Activated naive CD4-positive, alpha-beta T cell treated with anti-CD3 and anti-CD28 coated beads, Interleukin-2, amount 10 ng/mL, durations not matched to agents 7 days and 5 days (primary cell): ENCODE measurements around the gene KISS1R.

Experiments
- CTCF ChIA-PET: fragments of 350-600 bp; sonication (Branson Sonifier 250); formaldehyde crosslinking; loops from one replicate; lab custom pipeline; 2021; ENCODE audit warnings: antibody characterized with exemption; lab: Charles Lee
- DNase-seq: peaks from one replicate; pipeline ENCODE4 v3.0.0-alpha.2; 2020
- H3K27ac Mint-ChIP-seq: one replicate; pipeline ENCODE4 v1.8.0; 2021; ENCODE audit warnings: mild to moderate bottlenecking, moderate library complexity, mixed read lengths
- H3K27me3 Mint-ChIP-seq: one replicate; pipeline ENCODE4 v1.8.0; 2021; ENCODE audit warnings: mild to moderate bottlenecking, mixed read lengths
- H3K36me3 Mint-ChIP-seq: one replicate; pipeline ENCODE4 v1.8.0; 2021; ENCODE audit warnings: mixed read lengths
- H3K4me1 Mint-ChIP-seq: one replicate; pipeline ENCODE4 v1.8.0; 2021; ENCODE audit warnings: mixed read lengths
- H3K4me3 Mint-ChIP-seq: one replicate; pipeline ENCODE4 v1.8.0; 2021; ENCODE audit warnings: mild to moderate bottlenecking, moderate library complexity, mixed read lengths
- H3K9me3 Mint-ChIP-seq: one replicate; pipeline ENCODE4 v1.8.0; 2021; ENCODE audit warnings: mixed read lengths

KISS1R gene

GRCh38 chr19:939439-939838, 22.3 kb downstream of the KISS1R start:
- Mint-ChIP-seq H3K4me1 (peaks cover 29% of the 10 kb centered on the region), H3K9me3 (peaks cover 3% of the 10 kb centered on the region), H3K27ac (no peak overlapping the region), H3K36me3 (peaks cover 41% of the 10 kb centered on the region), H3K4me3 (no peak overlapping the region), H3K27me3 (peaks cover 11% of the 10 kb centered on the region)
- DNase-seq, result no peak
- CTCF ChIA-PET, result no interaction called here

DNA sequence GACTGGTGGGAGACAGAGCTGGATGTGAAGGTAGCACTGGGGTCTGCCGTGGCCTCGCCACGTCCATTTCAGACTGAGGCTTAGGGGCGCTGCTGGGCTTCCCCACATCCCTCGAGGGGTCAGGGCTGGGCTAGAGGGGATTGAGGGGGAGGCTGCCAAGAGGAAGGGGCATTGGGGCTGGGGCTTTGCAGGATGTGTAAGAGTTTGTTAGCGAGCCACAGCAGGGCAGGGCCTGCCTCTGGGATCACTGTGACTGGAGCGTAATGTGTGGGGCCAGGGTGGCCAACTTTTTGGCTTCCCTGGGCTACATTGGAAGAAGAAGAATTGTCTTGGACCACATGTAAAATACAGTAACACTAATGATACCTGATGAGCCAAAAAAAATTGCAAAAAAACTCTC, 22.8 kb downstream of the KISS1R start:
- H3K36me3 Mint-ChIP-seq, result peaks cover 42% of the 10 kb centered on the region
- H3K27me3 Mint-ChIP-seq, result peaks cover 11% of the 10 kb centered on the region
- no peak overlapping the region for H3K27ac Mint-ChIP-seq
- peak overlapping the region; percentile 69 for H3K4me3 Mint-ChIP-seq
- H3K4me1 Mint-ChIP-seq, result peaks cover 29% of the 10 kb centered on the region
- peaks cover 3% of the 10 kb centered on the region for H3K9me3 Mint-ChIP-seq
- no peak for DNase-seq
- CTCF ChIA-PET, result no interaction called here

DNA sequence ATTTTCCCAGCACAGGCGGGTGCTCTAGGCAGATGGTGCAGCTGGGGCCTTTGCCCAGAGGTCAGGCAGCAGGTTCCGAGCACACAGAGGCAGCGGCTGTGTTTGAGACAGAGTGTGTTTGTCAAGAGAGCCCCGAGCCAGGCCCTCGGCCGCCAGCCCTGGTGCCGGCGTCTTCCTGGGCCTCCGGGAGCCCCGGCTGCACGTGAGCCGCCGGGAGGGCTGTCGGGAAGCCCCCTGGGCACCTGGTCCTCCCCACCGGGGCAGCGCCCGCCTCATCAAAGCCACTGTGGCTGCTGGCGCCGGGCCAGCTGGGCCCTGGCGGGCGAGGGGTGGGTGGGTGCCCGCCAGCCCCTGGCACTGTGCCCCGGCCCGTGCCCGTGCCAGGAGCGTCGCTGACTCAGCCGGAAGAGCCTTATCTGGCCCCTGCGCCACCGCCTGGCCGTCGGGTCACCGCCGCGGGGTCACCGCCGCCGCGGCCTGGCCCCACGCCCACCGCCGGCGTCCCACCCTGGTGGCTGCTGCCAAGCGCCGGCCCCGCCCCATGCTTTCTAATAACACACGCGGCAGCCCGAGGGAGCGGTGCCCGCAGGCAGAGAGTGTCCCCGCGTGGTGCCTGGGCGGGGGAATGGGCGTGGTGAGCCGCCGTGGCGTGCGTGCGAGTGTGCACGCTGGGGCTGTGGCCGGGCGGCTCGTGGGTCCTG, 23.6 kb downstream of the KISS1R start:
- peaks cover 29% of the 10 kb centered on the region for H3K4me1 Mint-ChIP-seq
- H3K4me3 Mint-ChIP-seq, result peak overlapping the region; percentile 73
- H3K9me3 Mint-ChIP-seq, result peaks cover 3% of the 10 kb centered on the region
- DNase-seq, result peak; percentile 76
- no peak overlapping the region for H3K27ac Mint-ChIP-seq
- CTCF ChIA-PET, result no interaction called here
- peaks cover 11% of the 10 kb centered on the region for H3K27me3 Mint-ChIP-seq
- H3K36me3 Mint-ChIP-seq, result peaks cover 41% of the 10 kb centered on the region

- peak overlapping the region; percentile 55 for H3K27ac Mint-ChIP-seq
- CTCF ChIA-PET, result interaction anchor here (0.6 kb wide), 1 partner anchor 91 kb away, joined by 3 read pairs; no protein-coding TSS in a partner anchor
Observed at GRCh38 chr19:941292-942132, 24.4 kb downstream of the KISS1R start.

GRCh38 chr19:942133-942645, 25.1 kb downstream of the KISS1R start:
- peaks cover 38% of the 10 kb centered on the region for H3K36me3 Mint-ChIP-seq
- H3K9me3 Mint-ChIP-seq, result peaks cover 2% of the 10 kb centered on the region
- H3K4me3 Mint-ChIP-seq, result no peak overlapping the region
- peaks cover 24% of the 10 kb centered on the region for H3K4me1 Mint-ChIP-seq
- H3K27ac Mint-ChIP-seq, result no peak overlapping the region
- H3K27me3 Mint-ChIP-seq, result peaks cover 11% of the 10 kb centered on the region
- CTCF ChIA-PET, result interaction anchor here (0.6 to 1.1 kb wide), 2 partner anchors 42 to 92 kb away, joined by 3 to 4 read pairs; partner anchors contain the start of gene WDR18
- DNase-seq, result no peak

More at GRCh38 chr19:941292-942132, 24.4 kb downstream of the KISS1R start:
- Mint-ChIP-seq H3K4me1 (peaks cover 29% of the 10 kb centered on the region), H3K4me3 (peak overlapping the region; percentile 73), H3K36me3 (peaks cover 41% of the 10 kb centered on the region), H3K9me3 (peaks cover 3% of the 10 kb centered on the region), H3K27me3 (peaks cover 11% of the 10 kb centered on the region)
- no peak for DNase-seq

- no peak for DNase-seq
- Mint-ChIP-seq H3K27ac (no peak overlapping the region), H3K36me3 (peaks cover 32% of the 10 kb centered on the region), H3K4me3 (no peak overlapping the region), H3K4me1 (peaks cover 16% of the 10 kb centered on the region), H3K9me3 (no peaks in the 10 kb centered on the region), H3K27me3 (peaks cover 11% of the 10 kb centered on the region)
- CTCF ChIA-PET, result interaction anchor here (1.1 to 1.3 kb wide), 2 partner anchors 38 to 41 kb away, joined by 3 to 4 read pairs; partner anchors contain the start of gene WDR18
Observed at GRCh38 chr19:943551-944170, 26.5 kb downstream of the KISS1R start.

DNA sequence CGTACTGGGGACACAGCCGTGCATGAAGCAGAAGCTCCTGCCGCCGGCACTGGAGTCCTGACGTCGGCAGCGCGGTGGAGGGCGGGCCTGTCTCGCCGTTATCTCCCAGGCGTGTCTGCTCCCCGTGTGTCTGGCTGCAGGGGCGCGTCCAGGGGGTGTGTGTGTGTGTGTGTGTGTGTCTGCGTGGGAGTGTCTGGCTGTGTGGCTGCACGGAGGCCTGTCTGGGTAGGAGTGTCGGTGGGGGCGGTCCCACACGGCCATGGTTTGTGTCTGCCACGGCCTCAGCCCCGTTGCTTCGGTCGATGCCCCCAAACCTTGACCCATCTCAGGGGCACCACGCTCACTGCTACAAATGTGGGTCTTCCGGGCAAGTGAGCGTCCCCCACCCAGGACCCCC, 27.0 kb downstream of the KISS1R start:
- H3K9me3 Mint-ChIP-seq, result no peaks in the 10 kb centered on the region
- no peak overlapping the region for H3K27ac Mint-ChIP-seq
- H3K4me3 Mint-ChIP-seq, result no peak overlapping the region
- H3K36me3 Mint-ChIP-seq, result peaks cover 32% of the 10 kb centered on the region
- H3K27me3 Mint-ChIP-seq, result peaks cover 11% of the 10 kb centered on the region
- H3K4me1 Mint-ChIP-seq, result peaks cover 16% of the 10 kb centered on the region
- DNase-seq, result no peak
- CTCF ChIA-PET, result interaction anchor here (1.3 kb wide), 1 partner anchor 38 kb away, joined by 3 read pairs; no protein-coding TSS in a partner anchor

- Mint-ChIP-seq H3K4me3 (no peak overlapping the region), H3K9me3 (no peaks in the 10 kb centered on the region), H3K27ac (no peak overlapping the region), H3K27me3 (peaks cover 6% of the 10 kb centered on the region), H3K36me3 (peaks cover 27% of the 10 kb centered on the region), H3K4me1 (peaks cover 13% of the 10 kb centered on the region)
- CTCF ChIA-PET, result interaction anchor here (1.3 kb wide), 1 partner anchor 37 kb away, joined by 3 read pairs; no protein-coding TSS in a partner anchor
- DNase-seq, result no peak
Observed at GRCh38 chr19:944663-945241, 27.6 kb downstream of the KISS1R start.

- H3K27ac Mint-ChIP-seq, result no peak overlapping the region
Observed at GRCh38 chr19:945401-946252, 28.5 kb downstream of the KISS1R start.

GRCh38 chr19:947090-947706, 30.1 kb downstream of the KISS1R start:
- no peaks in the 10 kb centered on the region for H3K4me1 Mint-ChIP-seq
- H3K27ac Mint-ChIP-seq, result no peak overlapping the region
- CTCF ChIA-PET, result no interaction called here
- H3K9me3 Mint-ChIP-seq, result no peaks in the 10 kb centered on the region
- no peak for DNase-seq
- peaks cover 15% of the 10 kb centered on the region for H3K36me3 Mint-ChIP-seq
- no peak overlapping the region for H3K4me3 Mint-ChIP-seq
- no peaks in the 10 kb centered on the region for H3K27me3 Mint-ChIP-seq

More at GRCh38 chr19:945401-946252, 28.5 kb downstream of the KISS1R start:
- H3K9me3 Mint-ChIP-seq, result no peaks in the 10 kb centered on the region
- H3K4me3 Mint-ChIP-seq, result no peak overlapping the region
- H3K27me3 Mint-ChIP-seq, result no peaks in the 10 kb centered on the region
- H3K4me1 Mint-ChIP-seq, result peaks cover 7% of the 10 kb centered on the region
- DNase-seq, result no peak
- H3K36me3 Mint-ChIP-seq, result peaks cover 20% of the 10 kb centered on the region
- CTCF ChIA-PET, result no interaction called here

GRCh38 chr19:947707-948539, 30.8 kb downstream of the KISS1R start:
- no peak overlapping the region for H3K27ac Mint-ChIP-seq
- CTCF ChIA-PET, result no interaction called here
- DNase-seq, result no peak

More at GRCh38 chr19:947707-948539, 30.8 kb downstream of the KISS1R start:
- Mint-ChIP-seq H3K4me1 (peaks cover 4% of the 10 kb centered on the region), H3K36me3 (peaks cover 9% of the 10 kb centered on the region), H3K9me3 (no peaks in the 10 kb centered on the region), H3K27me3 (no peaks in the 10 kb centered on the region), H3K4me3 (no peak overlapping the region)
